HG03442 (cell line): ENCODE data around the gene FOXP1.

Experiments used
- ATAC-seq: cut with Tn5 transposase; IDR thresholded peaks from one replicate; pipeline ENCODE4 v1.9.1; 2021; ENCODE audit warnings: mild to moderate bottlenecking, moderate library complexity; ENCODE audit not compliant: unreplicated experiment

Gene FOXP1

GRCh38 chr3:71072287-71072686, 511.2 kb downstream of the FOXP1 start:
- no peak for ATAC-seq

DNA sequence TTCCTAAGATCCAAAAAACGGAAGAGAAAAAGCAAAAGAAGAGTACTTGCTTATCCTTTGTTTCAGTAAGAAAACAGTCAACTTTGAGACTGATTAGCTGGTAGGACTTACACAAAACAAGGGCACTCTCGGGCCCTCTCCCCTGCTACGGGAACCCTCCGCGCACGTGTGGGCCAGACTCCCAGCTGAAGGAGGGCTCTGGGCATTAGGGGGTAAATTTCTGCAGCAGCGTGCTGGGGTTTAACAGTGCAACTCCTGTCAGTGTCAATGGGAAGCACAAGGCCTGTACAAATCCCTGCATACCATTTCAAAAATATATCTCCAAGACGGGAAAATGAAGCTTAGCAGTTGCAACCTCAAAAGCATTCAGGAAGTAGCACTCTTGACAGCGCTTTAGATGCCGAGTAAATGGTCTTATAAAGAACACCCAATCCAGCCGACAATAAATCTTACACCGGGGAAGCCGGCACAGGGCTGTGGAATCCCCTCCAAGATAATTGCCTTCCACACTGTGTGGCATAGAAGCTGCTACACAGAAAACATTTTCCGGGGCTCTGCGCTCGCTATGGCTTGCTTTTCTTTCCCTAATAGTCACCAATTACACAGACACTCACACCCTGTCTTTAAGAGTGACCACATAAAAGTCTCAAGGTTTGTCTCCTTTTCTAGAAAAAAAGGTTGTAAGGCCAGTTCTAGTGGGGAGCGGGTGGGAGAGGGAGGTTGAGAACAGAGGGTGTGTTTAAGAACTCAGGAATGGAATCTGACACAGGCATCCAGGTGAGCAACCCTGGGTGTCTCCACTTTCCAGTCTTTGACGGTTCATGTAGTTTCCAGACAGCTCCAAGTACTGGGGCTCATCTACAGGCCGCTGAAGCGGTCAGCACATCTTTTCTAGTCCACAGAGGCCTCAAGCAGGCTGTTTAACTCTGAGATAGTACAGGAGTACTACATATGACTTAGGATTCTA, 512.7 kb downstream of the FOXP1 start:
- ATAC-seq: no peak

DNA sequence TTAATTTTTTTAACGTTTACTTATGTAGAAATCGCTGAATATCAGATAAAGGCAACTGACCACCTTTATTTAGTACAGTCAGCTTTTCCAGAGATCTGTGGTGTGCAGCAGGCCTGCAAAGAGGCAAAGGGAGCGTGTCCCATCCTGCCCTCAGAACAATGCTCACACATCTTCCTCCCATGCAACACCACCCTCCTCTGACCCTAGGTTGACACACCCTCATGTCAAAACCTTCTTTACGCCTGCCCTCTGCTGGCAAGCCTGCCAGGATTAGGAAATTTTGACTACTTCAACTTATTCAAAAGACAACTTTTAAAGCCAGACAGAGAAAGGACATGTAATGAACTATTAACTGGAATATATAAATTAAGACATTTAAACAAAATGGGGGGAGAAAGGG, 513.7 kb downstream of the FOXP1 start:
- ATAC-seq: no peak

DNA sequence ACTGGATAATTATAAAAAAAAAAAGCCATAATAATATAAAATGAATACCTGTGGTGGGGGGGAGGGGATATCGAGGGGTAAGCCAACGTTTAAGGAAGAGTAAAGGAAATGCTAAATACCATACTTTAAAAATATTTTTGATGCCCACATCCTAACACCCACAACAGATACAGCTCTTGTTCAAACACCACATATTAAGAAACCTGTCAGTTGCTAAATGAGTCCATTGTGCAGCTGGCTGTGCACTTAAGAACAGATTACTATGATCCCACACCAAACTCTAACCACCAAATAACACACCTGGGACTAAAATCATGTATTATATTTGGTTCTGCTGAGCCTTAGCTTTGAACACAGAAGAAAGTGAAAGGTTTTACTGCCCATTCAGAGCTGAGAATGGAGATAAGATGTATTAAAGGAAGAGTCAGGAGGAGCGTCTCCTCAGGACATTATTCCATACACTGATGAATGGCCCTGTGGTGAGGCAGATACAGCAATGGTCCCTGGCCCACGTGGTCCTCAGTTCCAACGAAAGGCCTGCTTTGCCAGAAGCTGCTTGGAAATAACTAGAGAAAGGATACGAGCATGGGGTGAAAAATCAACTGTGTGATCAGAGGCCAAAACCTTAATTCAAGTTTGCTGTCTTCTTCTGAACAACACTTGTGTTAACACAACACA, 515.4 kb downstream of the FOXP1 start:
- peak; percentile 34 for ATAC-seq

DNA sequence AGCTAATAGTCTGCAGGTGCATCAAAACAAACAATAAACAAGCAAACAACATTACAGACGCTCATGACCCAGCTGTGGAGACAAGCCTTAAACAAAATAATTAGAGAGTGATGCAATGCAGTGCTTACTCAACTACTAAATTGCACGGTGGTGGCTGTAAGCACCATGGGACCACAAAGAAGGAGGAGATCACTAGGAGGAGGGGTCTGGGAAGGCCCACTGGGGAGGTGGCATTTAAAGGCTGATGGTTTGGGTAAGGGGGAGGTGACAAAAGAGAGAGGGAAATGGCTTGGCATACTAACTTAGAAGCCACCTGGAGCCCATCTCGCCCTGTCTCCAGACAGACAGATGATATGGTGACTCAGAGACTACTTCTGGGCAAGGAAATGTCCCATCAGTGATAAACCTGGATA, 516.7 kb downstream of the FOXP1 start:
- no peak for ATAC-seq

DNA sequence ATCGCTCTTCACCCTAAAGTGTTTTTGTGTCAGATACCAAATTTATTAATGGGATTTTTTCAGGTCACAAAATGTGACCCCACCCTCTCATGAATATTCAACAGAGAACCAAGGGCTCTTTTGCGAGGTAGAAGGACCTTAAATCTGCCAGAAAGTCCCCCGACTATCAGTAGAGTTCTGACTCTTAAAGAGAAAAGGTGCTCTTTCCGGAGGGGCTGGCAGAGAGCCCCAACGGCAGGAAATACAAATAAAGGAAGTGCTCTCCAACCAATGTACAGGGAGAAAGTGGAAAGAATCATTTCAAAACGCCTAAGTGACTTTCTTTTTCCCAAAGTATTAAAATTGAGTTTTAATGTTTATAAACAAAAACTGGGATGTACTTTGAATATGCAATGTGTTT, 517.2 kb downstream of the FOXP1 start:
- ATAC-seq: no peak

DNA sequence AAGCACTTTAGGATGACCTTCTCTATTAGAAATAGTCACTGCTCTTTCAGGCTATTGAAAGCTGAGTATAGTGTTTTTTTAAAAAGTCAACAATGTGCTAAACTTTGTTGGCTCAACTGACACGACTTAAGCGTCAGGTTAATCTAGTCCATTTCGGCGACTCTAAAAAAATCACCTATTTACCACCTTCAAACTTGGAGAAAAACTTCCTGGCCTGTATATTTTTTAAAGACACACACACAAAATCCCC, 517.8 kb downstream of the FOXP1 start:
- no peak for ATAC-seq

DNA sequence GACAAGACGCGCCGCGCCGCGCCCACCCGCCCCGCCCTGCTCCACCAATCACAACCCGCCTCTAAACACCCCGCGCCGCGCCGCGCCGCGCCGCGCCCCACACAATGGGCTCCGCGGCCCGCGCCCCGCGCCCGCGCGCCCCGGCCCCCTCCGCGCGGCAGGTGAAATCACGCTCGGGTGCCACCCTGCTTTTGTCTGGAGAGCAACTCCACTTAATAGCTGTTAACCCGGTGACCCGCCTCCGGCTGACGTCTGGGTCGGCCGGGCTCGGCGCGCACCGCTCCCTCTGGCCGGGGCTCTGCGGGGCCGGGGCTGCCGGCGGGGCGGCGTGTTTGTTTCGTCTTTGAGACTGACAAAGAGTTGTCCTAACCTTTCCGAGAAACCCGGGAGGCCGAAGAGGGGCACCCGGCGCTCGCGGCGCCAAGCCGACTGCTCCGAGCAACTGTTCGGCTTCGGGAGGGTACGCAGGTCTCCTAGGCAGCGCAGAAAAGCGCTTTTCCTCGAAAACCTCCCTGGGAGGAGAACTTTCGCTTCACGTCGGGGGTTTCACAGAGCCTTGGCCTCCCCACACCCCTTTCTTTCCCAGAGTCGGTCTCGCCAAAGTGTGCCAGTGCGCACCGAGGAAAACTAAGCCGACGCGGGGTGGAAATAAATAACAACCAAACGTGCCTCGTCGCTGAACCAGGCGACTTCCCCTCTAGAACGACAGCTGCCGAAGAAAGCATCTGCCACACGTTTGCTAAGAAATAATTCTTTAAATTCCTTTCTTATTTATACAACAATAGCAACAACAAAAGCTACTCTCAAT, 518.4 kb downstream of the FOXP1 start:
- ATAC-seq: peak; percentile 21

GRCh38 chr3:71064291-71064955, 519.1 kb downstream of the FOXP1 start:
- peak; percentile 29 for ATAC-seq

DNA sequence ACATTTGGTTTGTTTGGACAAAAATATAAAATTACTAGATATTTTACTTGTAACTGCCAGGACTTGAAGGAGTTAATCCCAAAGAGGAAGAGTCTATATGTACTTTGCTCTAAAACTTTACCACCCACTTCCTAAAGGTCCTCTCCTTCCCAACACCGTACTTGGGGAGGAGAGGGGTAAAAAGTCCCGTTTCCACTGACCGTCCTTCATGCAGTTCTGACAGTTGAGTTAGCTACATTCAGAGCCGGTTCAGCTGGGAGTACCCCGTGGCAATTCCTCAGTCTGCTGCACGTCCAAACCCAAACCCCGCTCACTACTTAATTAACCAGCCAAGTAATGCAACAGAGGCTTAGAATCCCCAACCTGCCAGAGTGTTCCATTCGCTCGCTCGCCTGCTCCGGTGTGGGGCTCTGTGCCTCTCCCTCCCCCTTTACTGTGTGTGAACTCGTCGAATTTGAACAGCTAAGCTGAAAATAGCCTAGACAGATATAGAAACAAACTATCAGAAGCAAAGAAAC, 519.7 kb downstream of the FOXP1 start:
- no peak for ATAC-seq

GRCh38 chr3:71062952-71063772, 520.4 kb downstream of the FOXP1 start:
- ATAC-seq: peak; percentile 59

DNA sequence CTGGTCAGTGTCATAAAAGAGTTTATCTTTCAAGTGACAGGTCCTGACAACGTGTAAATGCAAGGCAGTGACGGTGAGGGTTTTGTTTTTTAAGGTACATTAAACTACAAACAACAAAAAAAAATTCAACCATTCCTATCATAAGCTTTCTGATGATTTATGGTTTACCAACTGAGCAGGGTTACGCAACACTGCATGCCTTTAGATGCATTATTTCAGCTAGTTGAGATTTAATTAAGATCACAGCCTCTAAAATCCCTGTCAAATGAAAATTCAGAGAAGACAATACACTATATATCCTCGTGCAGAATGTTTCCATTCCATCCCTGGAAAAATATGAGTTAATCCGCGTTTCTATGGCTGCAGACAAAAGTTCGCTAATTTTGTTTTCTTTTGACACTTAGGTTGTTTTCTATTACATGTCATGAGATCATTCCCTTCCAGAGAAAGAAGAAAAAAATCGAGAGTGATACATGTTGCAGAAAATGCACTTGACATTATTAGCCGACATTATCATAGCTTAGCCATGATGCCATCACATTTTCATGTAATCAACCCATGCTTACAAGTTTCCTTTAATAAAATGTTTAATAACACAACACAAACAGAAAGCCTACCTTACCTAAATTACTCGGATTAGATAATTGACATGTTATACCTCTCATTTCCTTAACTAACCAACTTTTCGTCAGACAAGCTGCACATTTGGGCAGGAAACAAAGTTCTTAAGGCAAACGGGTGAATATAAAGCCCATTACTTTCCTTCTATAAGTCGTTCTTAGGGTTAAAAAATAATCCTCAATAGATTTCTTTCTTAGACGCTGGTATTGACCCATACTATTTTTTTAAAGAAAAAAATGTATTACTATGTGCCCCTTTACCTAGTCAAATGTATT, 521.2 kb downstream of the FOXP1 start:
- no peak for ATAC-seq

GRCh38 chr3:71061581-71061980, 521.9 kb downstream of the FOXP1 start:
- no peak for ATAC-seq

DNA sequence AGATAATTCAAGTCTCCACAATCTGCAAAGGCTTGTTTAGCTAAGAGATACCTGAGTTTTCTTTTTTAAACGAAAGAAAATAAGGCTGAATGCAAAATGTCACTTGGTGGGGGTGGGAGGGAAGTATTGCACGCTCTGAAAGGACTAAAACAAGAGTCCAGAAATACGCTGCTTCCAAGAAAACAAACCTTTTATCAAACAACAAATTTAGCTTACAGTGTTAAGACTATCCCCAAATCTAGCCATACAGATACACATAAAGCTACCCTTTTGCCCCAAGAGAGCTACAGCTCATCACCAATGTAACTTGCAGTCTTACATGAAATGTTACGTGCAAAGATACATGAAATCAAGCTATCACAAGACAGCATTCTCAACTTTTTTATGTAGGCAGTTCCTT, 522.5 kb downstream of the FOXP1 start:
- no peak for ATAC-seq

DNA sequence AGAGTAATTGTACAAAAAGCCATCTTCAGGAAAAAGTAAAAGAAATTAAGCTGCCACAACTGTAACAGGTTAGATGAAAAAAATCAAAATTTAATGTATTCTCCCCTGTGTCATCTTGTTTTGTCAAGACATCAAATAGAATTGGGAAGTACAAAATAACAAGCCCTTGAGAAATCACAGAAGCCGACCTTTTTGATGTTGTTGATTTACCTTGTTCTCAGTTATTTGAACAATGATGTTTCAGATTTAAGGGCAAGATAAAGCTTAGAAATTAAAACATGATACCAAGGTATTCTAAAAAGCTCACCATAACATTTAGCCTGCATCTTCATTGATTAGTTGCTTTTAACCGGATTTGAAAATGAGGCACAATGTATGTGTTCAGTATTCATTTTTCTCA, 523.0 kb downstream of the FOXP1 start:
- ATAC-seq: no peak

GRCh38 chr3:71057526-71057894, 526.0 kb downstream of the FOXP1 start:
- no peak for ATAC-seq

DNA sequence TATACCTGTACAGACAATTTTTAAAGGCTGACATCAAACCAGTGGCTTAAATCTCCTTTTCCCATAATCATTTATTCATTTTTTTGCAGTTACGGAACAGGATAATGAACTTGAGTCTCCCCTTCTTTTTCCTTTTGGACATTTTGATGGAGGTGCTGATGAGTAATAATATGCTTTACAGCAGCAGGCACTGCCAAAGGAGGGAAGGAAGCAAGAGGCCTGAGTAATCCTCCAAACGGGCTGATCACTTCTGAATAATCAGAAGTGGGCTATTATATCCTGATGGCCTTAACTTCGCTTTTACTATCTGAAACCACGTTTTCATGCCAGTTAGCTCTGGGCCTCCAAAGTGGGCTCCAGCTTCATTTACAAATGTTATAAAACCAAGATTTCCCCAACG, 527.2 kb downstream of the FOXP1 start:
- no peak for ATAC-seq

- ATAC-seq: no peak
Observed at GRCh38 chr3:71055257-71056001, 528.1 kb downstream of the FOXP1 start.
